Thoracic aorta (tissue), 2 donors: ENCODE measurements around the gene BORCS8. TPM values are rescaled to one million over a fixed set of nuclear protein-coding genes. Genes with fewer than 3 reads are reported as not detected.

Experiments
- ATAC-seq: fragments of 150-250 bp; one replicate; pipeline ENCODE4 v1.8.0; 2017; ENCODE audit warnings: low read depth; ENCODE audit not compliant: insufficient number of reproducible peaks, low FRiP score
- DNase-seq: peaks from one replicate; pipeline ENCODE4 v3.0.0-alpha.2; 2020; ENCODE audit warnings: low spot score
- H3K27ac ChIP-seq, 2 donors: fragments of 200-600 bp; sonication (generic); 1 replicate in 1 of 2; 2 replicates in 1 of 2; pipeline ENCODE4 v1.5.1; 2016; ENCODE audit warnings: mild to moderate bottlenecking in 2 of 2, moderate library complexity in 2 of 2
- H3K27me3 ChIP-seq: fragments of 200-600 bp; sonication (generic); replicated peaks from 2 replicates; pipeline ENCODE4 v1.6.0; 2016; ENCODE audit warnings: mild to moderate bottlenecking; ENCODE audit not compliant: insufficient read depth
- H3K36me3 ChIP-seq: fragments of 200-600 bp; sonication (generic); one replicate; pipeline ENCODE4 v1.5.1; 2016
- H3K4me1 ChIP-seq, 2 donors: fragments of 200-600 bp; sonication (generic); 1 replicate in 1 of 2; 2 replicates in 1 of 2; pipeline versions ENCODE4 v1.5.1 to v1.6.0; 2016; ENCODE audit warnings: low read depth in 2 of 2, mild to moderate bottlenecking in 1 of 2; ENCODE audit not compliant: control insufficient read depth in 1 of 2
- H3K4me3 ChIP-seq: fragments of 200-600 bp; sonication (generic); 2 replicates; pipeline ENCODE4 v1.5.1; 2016; ENCODE audit warnings: mild to moderate bottlenecking
- H3K9me3 ChIP-seq: fragments of 200-600 bp; sonication (generic); 2 replicates; pipeline ENCODE4 v1.5.1; 2016
- CTCF ChIP-seq: fragments of 200-600 bp; sonication (generic); IDR thresholded peaks from one replicate; pipeline ENCODE4 v1.5.1; 2019; ENCODE audit warnings: antibody characterized with exemption
- total RNA-seq, 2 donors: library from RNA; depleted of rRNA; stranded (reverse); fragments of >200 nt; gene quantifications; one replicate each; pipeline versions ENCODE4 v1.1.0 to v1.2.3, GENCODE V29; 2016

Gene BORCS8
- total RNA-seq, 2 donors from 2014 or later = 15.2 to 15.4 TPM

- no peak for TF ChIP-seq CTCF
- ATAC-seq = no peak
- no peaks in the 10 kb centered on the region for H3K36me3 ChIP-seq
- no peak for DNase-seq
- no peaks in the 10 kb centered on the region for H3K9me3 ChIP-seq
- H3K4me1 ChIP-seq = peaks cover 0 to under 1% of the 10 kb centered on the region in 2 donors
- H3K27ac ChIP-seq = no peak overlapping the region
- peaks cover 5% of the 10 kb centered on the region for H3K27me3 ChIP-seq
- no peak overlapping the region for H3K4me3 ChIP-seq
These were observed 16.0 kb upstream of the BORCS8 start for GRCh38 chr19:19207637-19208572.

- H3K27ac ChIP-seq = no peak overlapping the region
- H3K4me1 ChIP-seq = peaks cover 0 to 9% of the 10 kb centered on the region in 2 donors
- H3K36me3 ChIP-seq = no peaks in the 10 kb centered on the region
- H3K4me3 ChIP-seq = no peak overlapping the region
- H3K27me3 ChIP-seq = no peaks in the 10 kb centered on the region
- no peaks in the 10 kb centered on the region for H3K9me3 ChIP-seq
- DNase-seq = no peak
- ATAC-seq = no peak
- TF ChIP-seq CTCF = no peak
These were observed 15.0 kb upstream of the BORCS8 start for GRCh38 chr19:19206938-19207337.

- no peaks in the 10 kb centered on the region for H3K36me3 ChIP-seq
- ATAC-seq (no peak), DNase-seq (no peak)
- H3K9me3 ChIP-seq = no peaks in the 10 kb centered on the region
- no peaks in the 10 kb centered on the region for H3K27me3 ChIP-seq
- TF ChIP-seq CTCF = no peak
- H3K4me3 ChIP-seq = no peak overlapping the region
- H3K4me1 ChIP-seq = peaks cover 0 to 9% of the 10 kb centered on the region in 2 donors
- no peak overlapping the region for H3K27ac ChIP-seq
These were observed 13.8 kb upstream of the BORCS8 start for GRCh38 chr19:19205416-19206410.

GRCh38 chr19:19204181-19204580 is 12.2 kb upstream of the BORCS8 start:
- ATAC-seq = no peak
- no peak for DNase-seq
- H3K27ac ChIP-seq = no peak overlapping the region
- H3K4me1 ChIP-seq = peaks cover 0 to 9% of the 10 kb centered on the region in 2 donors
- H3K4me3 ChIP-seq = no peak overlapping the region
- H3K9me3 ChIP-seq = no peaks in the 10 kb centered on the region
- H3K27me3 ChIP-seq = no peaks in the 10 kb centered on the region
- TF ChIP-seq CTCF = no peak
- H3K36me3 ChIP-seq = peaks cover 4% of the 10 kb centered on the region
